WTC11 (cell line): ENCODE measurements around the gene STON2.

Experiments
- CREM ChIP-seq: sonication (generic); formaldehyde crosslinking; IDR thresholded peaks from 2 replicates; pipeline ENCODE4 v1.8.1; 2022; ENCODE audit warnings: mild to moderate bottlenecking, missing genetic modification reagents, moderate library complexity
- KAT7 ChIP-seq: sonication (generic); formaldehyde crosslinking; IDR thresholded peaks from 2 replicates; pipeline ENCODE4 v1.8.1; 2023; ENCODE audit warnings: missing genetic modification reagents, mild to moderate bottlenecking, borderline replicate concordance
- NFATC4 ChIP-seq: fragments of 250-450 bp; sonication (Bioruptor Pico); IDR thresholded peaks from 2 replicates; pipeline ENCODE4 v1.9.0; 2021; ENCODE audit warnings: mild to moderate bottlenecking
- NR3C1 ChIP-seq: sonication (generic); formaldehyde crosslinking; conservative IDR thresholded peaks from 2 replicates; pipeline ENCODE4 v1.8.1; 2023; ENCODE audit warnings: low read depth, mild to moderate bottlenecking, missing genetic modification reagents
- ZNF263 ChIP-seq: sonication (generic); formaldehyde crosslinking; IDR thresholded peaks from 2 replicates; pipeline ENCODE4 v1.8.1; 2022; ENCODE audit warnings: low read depth, mild to moderate bottlenecking, moderate library complexity, missing genetic modification reagents
- TF ChIP-seq, protein P1 (sequence below): sonication (generic); formaldehyde crosslinking; IDR thresholded peaks from 2 replicates; pipeline ENCODE4 v1.8.1; 2023; ENCODE audit warnings: mild to moderate bottlenecking, moderate library complexity, missing genetic modification reagents
- TF ChIP-seq, protein P2 (sequence below): sonication (generic); formaldehyde crosslinking; IDR thresholded peaks from 2 replicates; pipeline ENCODE4 v1.8.1; 2022; ENCODE audit warnings: low read depth, missing genetic modification reagents, borderline replicate concordance
- TF ChIP-seq, protein P3 (sequence below): fragments of 200-600 bp; IDR thresholded peaks from 2 replicates; pipeline ENCODE4 v1.8.0; 2022; ENCODE audit warnings: antibody characterized with exemption
- TF ChIP-seq, protein P4 (sequence below): sonication (generic); formaldehyde crosslinking; IDR thresholded peaks from 2 replicates; pipeline ENCODE4 v1.8.0; 2022; ENCODE audit warnings: mild to moderate bottlenecking, missing genetic modification reagents
- TF ChIP-seq, protein P5 (sequence below): sonication (generic); formaldehyde crosslinking; IDR thresholded peaks from 2 replicates; pipeline ENCODE4 v1.8.1; 2022; ENCODE audit warnings: mild to moderate bottlenecking, moderate library complexity, missing genetic modification reagents
- TF ChIP-seq, protein P6 (sequence below): sonication (generic); formaldehyde crosslinking; IDR thresholded peaks from 2 replicates; pipeline ENCODE4 v1.8.0; 2023; ENCODE audit warnings: mild to moderate bottlenecking, missing genetic modification reagents
- TF ChIP-seq, protein P7 (sequence below): sonication (generic); formaldehyde crosslinking; IDR thresholded peaks from 2 replicates; pipeline ENCODE4 v1.8.1; 2023; ENCODE audit warnings: mild to moderate bottlenecking, missing genetic modification reagents, moderate library complexity

DNA sequence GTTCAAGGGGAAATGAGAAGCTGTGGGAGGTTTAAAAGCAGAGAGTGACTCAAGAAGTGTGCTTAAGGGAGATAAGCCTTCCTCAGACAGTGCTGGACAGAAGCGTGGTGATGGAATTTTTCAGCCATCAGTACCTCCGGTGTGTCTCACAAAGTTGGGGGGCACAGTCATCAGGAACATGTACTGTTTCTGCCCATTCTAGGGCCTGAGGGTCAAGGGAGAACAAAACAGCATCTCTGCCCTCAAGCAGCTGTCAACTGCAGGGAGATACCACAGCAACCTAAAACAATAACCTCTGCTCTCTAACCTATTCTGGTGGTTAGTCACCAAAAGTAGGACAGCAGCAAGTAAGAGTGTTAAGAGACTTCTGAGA is 2.0 kb upstream of the STON2 start:
- TF ChIP-seq, protein P1, sequence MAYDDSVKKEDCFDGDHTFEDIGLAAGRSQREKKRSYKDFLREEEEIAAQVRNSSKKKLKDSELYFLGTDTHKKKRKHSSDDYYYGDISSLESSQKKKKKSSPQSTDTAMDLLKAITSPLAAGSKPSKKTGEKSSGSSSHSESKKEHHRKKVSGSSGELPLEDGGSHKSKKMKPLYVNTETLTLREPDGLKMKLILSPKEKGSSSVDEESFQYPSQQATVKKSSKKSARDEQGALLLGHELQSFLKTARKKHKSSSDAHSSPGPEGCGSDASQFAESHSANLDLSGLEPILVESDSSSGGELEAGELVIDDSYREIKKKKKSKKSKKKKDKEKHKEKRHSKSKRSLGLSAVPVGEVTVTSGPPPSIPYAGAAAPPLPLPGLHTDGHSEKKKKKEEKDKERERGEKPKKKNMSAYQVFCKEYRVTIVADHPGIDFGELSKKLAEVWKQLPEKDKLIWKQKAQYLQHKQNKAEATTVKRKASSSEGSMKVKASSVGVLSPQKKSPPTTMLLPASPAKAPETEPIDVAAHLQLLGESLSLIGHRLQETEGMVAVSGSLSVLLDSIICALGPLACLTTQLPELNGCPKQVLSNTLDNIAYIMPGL (CRISPR knock-in tag), result no peak
- TF ChIP-seq, protein P2, sequence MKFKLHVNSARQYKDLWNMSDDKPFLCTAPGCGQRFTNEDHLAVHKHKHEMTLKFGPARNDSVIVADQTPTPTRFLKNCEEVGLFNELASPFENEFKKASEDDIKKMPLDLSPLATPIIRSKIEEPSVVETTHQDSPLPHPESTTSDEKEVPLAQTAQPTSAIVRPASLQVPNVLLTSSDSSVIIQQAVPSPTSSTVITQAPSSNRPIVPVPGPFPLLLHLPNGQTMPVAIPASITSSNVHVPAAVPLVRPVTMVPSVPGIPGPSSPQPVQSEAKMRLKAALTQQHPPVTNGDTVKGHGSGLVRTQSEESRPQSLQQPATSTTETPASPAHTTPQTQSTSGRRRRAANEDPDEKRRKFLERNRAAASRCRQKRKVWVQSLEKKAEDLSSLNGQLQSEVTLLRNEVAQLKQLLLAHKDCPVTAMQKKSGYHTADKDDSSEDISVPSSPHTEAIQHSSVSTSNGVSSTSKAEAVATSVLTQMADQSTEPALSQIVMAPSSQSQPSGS (CRISPR knock-in tag), result no peak
- TF ChIP-seq CREM (CRISPR knock-in tag) (no peak), ZNF263 (CRISPR knock-in tag) (no peak), NFATC4 (CRISPR knock-in tag) (no peak), NR3C1 (CRISPR knock-in tag) (no peak), KAT7 (CRISPR knock-in tag) (no peak)
- TF ChIP-seq, protein P3, sequence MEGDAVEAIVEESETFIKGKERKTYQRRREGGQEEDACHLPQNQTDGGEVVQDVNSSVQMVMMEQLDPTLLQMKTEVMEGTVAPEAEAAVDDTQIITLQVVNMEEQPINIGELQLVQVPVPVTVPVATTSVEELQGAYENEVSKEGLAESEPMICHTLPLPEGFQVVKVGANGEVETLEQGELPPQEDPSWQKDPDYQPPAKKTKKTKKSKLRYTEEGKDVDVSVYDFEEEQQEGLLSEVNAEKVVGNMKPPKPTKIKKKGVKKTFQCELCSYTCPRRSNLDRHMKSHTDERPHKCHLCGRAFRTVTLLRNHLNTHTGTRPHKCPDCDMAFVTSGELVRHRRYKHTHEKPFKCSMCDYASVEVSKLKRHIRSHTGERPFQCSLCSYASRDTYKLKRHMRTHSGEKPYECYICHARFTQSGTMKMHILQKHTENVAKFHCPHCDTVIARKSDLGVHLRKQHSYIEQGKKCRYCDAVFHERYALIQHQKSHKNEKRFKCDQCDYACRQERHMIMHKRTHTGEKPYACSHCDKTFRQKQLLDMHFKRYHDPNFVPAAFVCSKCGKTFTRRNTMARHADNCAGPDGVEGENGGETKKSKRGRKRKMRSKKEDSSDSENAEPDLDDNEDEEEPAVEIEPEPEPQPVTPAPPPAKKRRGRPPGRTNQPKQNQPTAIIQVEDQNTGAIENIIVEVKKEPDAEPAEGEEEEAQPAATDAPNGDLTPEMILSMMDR, result no peak
- TF ChIP-seq, protein P4, sequence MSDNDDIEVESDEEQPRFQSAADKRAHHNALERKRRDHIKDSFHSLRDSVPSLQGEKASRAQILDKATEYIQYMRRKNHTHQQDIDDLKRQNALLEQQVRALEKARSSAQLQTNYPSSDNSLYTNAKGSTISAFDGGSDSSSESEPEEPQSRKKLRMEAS, result no peak
- TF ChIP-seq, protein P5, sequence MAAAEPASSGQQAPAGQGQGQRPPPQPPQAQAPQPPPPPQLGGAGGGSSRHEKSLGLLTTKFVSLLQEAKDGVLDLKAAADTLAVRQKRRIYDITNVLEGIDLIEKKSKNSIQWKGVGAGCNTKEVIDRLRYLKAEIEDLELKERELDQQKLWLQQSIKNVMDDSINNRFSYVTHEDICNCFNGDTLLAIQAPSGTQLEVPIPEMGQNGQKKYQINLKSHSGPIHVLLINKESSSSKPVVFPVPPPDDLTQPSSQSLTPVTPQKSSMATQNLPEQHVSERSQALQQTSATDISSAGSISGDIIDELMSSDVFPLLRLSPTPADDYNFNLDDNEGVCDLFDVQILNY (CRISPR knock-in tag), result no peak
- TF ChIP-seq, protein P6, sequence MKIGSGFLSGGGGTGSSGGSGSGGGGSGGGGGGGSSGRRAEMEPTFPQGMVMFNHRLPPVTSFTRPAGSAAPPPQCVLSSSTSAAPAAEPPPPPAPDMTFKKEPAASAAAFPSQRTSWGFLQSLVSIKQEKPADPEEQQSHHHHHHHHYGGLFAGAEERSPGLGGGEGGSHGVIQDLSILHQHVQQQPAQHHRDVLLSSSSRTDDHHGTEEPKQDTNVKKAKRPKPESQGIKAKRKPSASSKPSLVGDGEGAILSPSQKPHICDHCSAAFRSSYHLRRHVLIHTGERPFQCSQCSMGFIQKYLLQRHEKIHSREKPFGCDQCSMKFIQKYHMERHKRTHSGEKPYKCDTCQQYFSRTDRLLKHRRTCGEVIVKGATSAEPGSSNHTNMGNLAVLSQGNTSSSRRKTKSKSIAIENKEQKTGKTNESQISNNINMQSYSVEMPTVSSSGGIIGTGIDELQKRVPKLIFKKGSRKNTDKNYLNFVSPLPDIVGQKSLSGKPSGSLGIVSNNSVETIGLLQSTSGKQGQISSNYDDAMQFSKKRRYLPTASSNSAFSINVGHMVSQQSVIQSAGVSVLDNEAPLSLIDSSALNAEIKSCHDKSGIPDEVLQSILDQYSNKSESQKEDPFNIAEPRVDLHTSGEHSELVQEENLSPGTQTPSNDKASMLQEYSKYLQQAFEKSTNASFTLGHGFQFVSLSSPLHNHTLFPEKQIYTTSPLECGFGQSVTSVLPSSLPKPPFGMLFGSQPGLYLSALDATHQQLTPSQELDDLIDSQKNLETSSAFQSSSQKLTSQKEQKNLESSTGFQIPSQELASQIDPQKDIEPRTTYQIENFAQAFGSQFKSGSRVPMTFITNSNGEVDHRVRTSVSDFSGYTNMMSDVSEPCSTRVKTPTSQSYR (CRISPR knock-in tag), result no peak
- TF ChIP-seq, protein P7, sequence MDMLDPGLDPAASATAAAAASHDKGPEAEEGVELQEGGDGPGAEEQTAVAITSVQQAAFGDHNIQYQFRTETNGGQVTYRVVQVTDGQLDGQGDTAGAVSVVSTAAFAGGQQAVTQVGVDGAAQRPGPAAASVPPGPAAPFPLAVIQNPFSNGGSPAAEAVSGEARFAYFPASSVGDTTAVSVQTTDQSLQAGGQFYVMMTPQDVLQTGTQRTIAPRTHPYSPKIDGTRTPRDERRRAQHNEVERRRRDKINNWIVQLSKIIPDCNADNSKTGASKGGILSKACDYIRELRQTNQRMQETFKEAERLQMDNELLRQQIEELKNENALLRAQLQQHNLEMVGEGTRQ (CRISPR knock-in tag), result no peak
